Measurements from ENCODE around the gene RFNG.

RFNG gene

GRCh38 chr17:82051776-82052637 lies at the start of gene RFNG, which contains the start of gene GPS1:
TSS of gene RFNG (minus strand) at chr17:82051811. CDS start at chr17:82051766, 45 bp downstream.
TSS of gene GPS1 (plus strand) at chr17:82051898. CDS start at chr17:82051932, 34 bp downstream.
- peak; percentile 47 to 80 for DNase-seq (ENCODE audit: low read depth in 2 of 2)

- DNase-seq (ENCODE audit: low read depth in 2 of 2): no peak
Measured at GRCh38 chr17:82101301-82101715, 49.7 kb upstream of the RFNG start.

GRCh38 chr17:82100502-82101298 lies 49.1 kb upstream of the RFNG start:
- DNase-seq (ENCODE audit: low read depth in 2 of 2): no peak

- no peak for DNase-seq (ENCODE audit: low read depth in 2 of 2)
Measured at GRCh38 chr17:82098939-82099763, 47.5 kb upstream of the RFNG start.

GRCh38 chr17:82098169-82098938 lies 46.7 kb upstream of the RFNG start, which contains the start of gene FASN:
TSS of gene FASN (minus strand) at chr17:82098236. CDS start at chr17:82096445, 1,791 bp downstream.
- DNase-seq (ENCODE audit: low read depth in 2 of 2): peak; percentile 90 to 94

GRCh38 chr17:82097919-82098168 lies 46.2 kb upstream of the RFNG start:
- DNase-seq (ENCODE audit: low read depth in 2 of 2): no peak

GRCh38 chr17:82097184-82097918 lies 45.7 kb upstream of the RFNG start:
- no peak for DNase-seq (ENCODE audit: low read depth in 2 of 2)

- DNase-seq (ENCODE audit: low read depth in 2 of 2): no peak
Measured at GRCh38 chr17:82096709-82097183, 45.1 kb upstream of the RFNG start.

GRCh38 chr17:82095777-82096708 lies 44.4 kb upstream of the RFNG start:
- no peak for DNase-seq (ENCODE audit: low read depth in 2 of 2)

GRCh38 chr17:82094931-82095776 lies 43.5 kb upstream of the RFNG start:
- no peak for DNase-seq (ENCODE audit: low read depth in 2 of 2)

- DNase-seq (ENCODE audit: low read depth in 2 of 2): no peak
Measured at GRCh38 chr17:82092995-82093751, 41.6 kb upstream of the RFNG start.

- no peak for DNase-seq (ENCODE audit: low read depth in 2 of 2)
Measured at GRCh38 chr17:82092628-82092994, 41.0 kb upstream of the RFNG start.

- no peak for DNase-seq (ENCODE audit: low read depth in 2 of 2)
Measured at GRCh38 chr17:82092094-82092586, 40.5 kb upstream of the RFNG start.

- DNase-seq (ENCODE audit: low read depth in 2 of 2): no peak
Measured at GRCh38 chr17:82091264-82092066, 39.9 kb upstream of the RFNG start.

- DNase-seq (ENCODE audit: low read depth in 2 of 2): no peak
Measured at GRCh38 chr17:82090549-82091263, 39.1 kb upstream of the RFNG start.

All from stimulated activated CD4-positive, alpha-beta T cell treated with anti-CD3 and anti-CD28 coated beads, Interleukin-15, amount 100 ng/mL, for 48 hours (primary cell).